Small intestine (tissue), 7 donors: Measurements from ENCODE around the gene GPR137C. TPM values are rescaled to one million over a fixed set of nuclear protein-coding genes. Genes with fewer than 3 reads are reported as not detected.

ENCODE experiments used
- DNase-seq, 2 donors: peaks; one replicate each; pipeline versions ENCODE4 v3.0.0 to v3.0.0-alpha.2; 2013
- FAIRE-seq: peaks from 2 replicates; lab custom pipeline; 2012; peaks lifted over from hg19 to GRCh38; lab: Jason Lieb, UNC
- H3K27ac ChIP-seq, 3 donors: one replicate each; pipeline ENCODE4 v1.5.1; 2013; ENCODE audit warnings: low read length in 2 of 3, mild to moderate bottlenecking in 2 of 3, control low read depth in 1 of 3, inconsistent platforms in 1 of 3, low read depth in 1 of 3, moderate library complexity in 1 of 3
- H3K27me3 ChIP-seq, 3 donors: one replicate each; pipeline ENCODE4 v1.6.1; 2013; ENCODE audit warnings: low read length in 3 of 3, inconsistent platforms in 1 of 3; ENCODE audit not compliant: control insufficient read depth in 3 of 3, insufficient read depth in 3 of 3
- H3K36me3 ChIP-seq, 3 donors: one replicate each; pipeline ENCODE4 v1.6.1; 2013; ENCODE audit warnings: low read length in 3 of 3, inconsistent platforms in 1 of 3, low read depth in 1 of 3, mild to moderate bottlenecking in 1 of 3, moderate library complexity in 1 of 3; ENCODE audit not compliant: control insufficient read depth in 3 of 3, insufficient read depth in 2 of 3
- H3K4me1 ChIP-seq, 3 donors: one replicate each; pipeline ENCODE4 v1.6.1; 2013; ENCODE audit warnings: low read length in 2 of 3, inconsistent platforms in 1 of 3, low read depth in 1 of 3, mild to moderate bottlenecking in 1 of 3, moderate library complexity in 1 of 3; ENCODE audit not compliant: control insufficient read depth in 3 of 3, insufficient read depth in 2 of 3
- H3K4me3 ChIP-seq, 3 donors: one replicate each; pipeline ENCODE4 v1.5.1; 2013; ENCODE audit warnings: low read length in 3 of 3, control low read depth in 1 of 3, inconsistent platforms in 1 of 3, low read depth in 1 of 3, mild to moderate bottlenecking in 1 of 3, moderate library complexity in 1 of 3
- H3K9me3 ChIP-seq, 2 donors: one replicate each; pipeline ENCODE4 v1.6.1; 2013; ENCODE audit warnings: low read depth in 1 of 2, low read length in 1 of 2; ENCODE audit not compliant: control insufficient read depth in 2 of 2, insufficient read depth in 1 of 2
- WGBS, 3 donors: extraction: QIAGEN DNeasy Blood & Tissue Kit; methylation state at CpG; one replicate each; pipeline ENCODE4 v1.1.7; 2013; 5-methylcytosine and 5-hydroxymethylcytosine counted together
- polyA plus RNA-seq, 4 donors: library from polyadenylated mRNA; stranded (reverse) in 3 of 4; unstranded in 1 of 4; fragments of 200-250 nt in 3 of 4; fragments of 120-200 nt in 1 of 4; gene quantifications; one replicate each; pipeline versions ENCODE4 v1.2.1 to v1.2.3, GENCODE V29; 2013
- donor health status: healthy with polysubstance abuse.
- donor health status: control.
- donor health status: control.
- donor health status: Bipolar disorder and iron deficiency.
- donor health status: healthy.

GPR137C gene
- polyA plus RNA-seq, 4 donors, result 0.72 to 2.0 TPM; not detected in 2

- Histone ChIP-seq H3K36me3 (peaks cover 0 to 7% (median 7%) of the 10 kb centered on the region in 3 donors), H3K4me1 (no peaks in the 10 kb centered on the region), H3K27me3 (no peaks in the 10 kb centered on the region), H3K9me3 (no peaks in the 10 kb centered on the region), H3K27ac (no peak overlapping the region), H3K4me3 (no peak overlapping the region)
- no peak for DNase-seq
- FAIRE-seq, result no peak
- 90 to 97% (median 91%) methylated on average over 3 of the region's 3 CpGs for WGBS, 3 donors
Measured at GRCh38 chr14:52536269-52536668, 16.4 kb upstream of the GPR137C start.

GRCh38 chr14:52538623-52539022 lies 14.0 kb upstream of the GPR137C start:
- H3K4me1 ChIP-seq, result no peaks in the 10 kb centered on the region
- no peak for FAIRE-seq
- DNase-seq, result no peak
- H3K9me3 ChIP-seq, result no peaks in the 10 kb centered on the region
- WGBS, 3 donors, result 70 to 85% (median 83%) methylated on average over 2 of the region's 2 CpGs
- no peaks in the 10 kb centered on the region for H3K27me3 ChIP-seq
- no peak overlapping the region for H3K4me3 ChIP-seq
- peaks cover 2 to 7% (median 7%) of the 10 kb centered on the region in 3 donors for H3K36me3 ChIP-seq
- H3K27ac ChIP-seq, result no peak overlapping the region

DNA sequence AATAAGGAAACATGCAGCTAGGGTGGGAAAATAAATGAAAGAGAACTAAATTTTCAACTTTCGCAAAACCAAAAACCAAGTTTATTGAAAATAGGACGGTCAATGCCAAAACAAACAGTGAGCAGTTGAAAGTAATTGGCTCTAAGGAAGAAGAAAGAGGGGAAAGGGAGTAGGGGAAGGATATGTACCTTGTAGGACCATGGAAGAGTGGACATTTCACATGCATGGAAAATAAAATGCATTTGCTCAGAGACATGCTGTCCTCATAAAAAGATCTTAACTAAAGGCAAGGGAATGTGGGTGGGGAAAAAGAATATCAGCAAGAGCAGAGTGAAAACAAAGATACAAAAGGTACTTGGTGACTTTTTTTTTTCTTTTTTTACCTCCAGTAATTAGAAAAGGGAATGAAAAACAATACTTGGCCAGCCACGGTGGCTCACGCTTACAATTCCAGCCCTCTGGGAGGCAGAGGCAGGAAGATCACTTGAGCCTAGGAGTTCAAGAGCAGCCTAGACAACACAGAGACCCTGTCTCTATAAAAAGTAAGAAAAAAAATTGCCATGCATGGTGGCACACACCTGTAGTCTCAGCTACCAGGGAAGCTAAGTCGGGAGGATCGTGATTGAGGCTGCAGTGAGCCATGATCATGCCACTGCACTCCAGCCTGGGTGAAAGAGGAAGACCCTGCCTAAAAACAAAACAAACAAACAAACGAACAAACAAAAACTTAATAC lies 6.9 kb upstream of the GPR137C start:
- DNase-seq (no peak), FAIRE-seq (no peak)
- H3K4me3 ChIP-seq, result no peak overlapping the region
- H3K9me3 ChIP-seq, result no peaks in the 10 kb centered on the region
- peaks cover 0 to 2% (median 0%) of the 10 kb centered on the region in 3 donors for H3K36me3 ChIP-seq
- no peak overlapping the region for H3K27ac ChIP-seq
- H3K4me1 ChIP-seq, result peaks cover 0 to 1% (median 0%) of the 10 kb centered on the region in 3 donors
- no peaks in the 10 kb centered on the region for H3K27me3 ChIP-seq
- WGBS, 3 donors, result 88 to 90% (median 90%) methylated on average over 7 of the region's 7 CpGs

DNA sequence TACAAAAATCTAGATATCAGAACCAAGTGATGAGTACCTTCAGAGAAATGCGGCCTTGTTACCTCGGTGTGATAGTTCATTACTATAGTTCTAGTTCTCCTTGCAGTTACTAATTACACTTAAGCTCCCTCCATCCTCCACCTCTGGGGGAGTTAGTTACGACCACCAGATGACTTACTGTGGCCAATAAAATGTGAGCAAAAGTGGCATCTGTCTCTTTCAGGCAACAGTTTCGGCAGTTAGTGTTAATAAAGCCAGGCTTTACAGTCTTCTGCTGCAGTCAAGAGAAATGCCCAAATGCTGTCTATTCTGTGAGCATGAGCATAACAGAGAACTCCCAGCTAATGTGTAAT lies 6.3 kb upstream of the GPR137C start:
- H3K4me3 ChIP-seq, result no peak overlapping the region
- no peaks in the 10 kb centered on the region for H3K9me3 ChIP-seq
- H3K4me1 ChIP-seq, result peaks cover 0 to 7% (median 0%) of the 10 kb centered on the region in 3 donors
- H3K27ac ChIP-seq, result no peak overlapping the region
- WGBS, 3 donors, result 89 to 95% (median 93%) methylated on average over 4 of the region's 4 CpGs
- peaks cover 0 to 2% (median 0%) of the 10 kb centered on the region in 3 donors for H3K36me3 ChIP-seq
- no peaks in the 10 kb centered on the region for H3K27me3 ChIP-seq
- FAIRE-seq (no peak), DNase-seq (no peak)

- H3K9me3 ChIP-seq, result no peaks in the 10 kb centered on the region
- no peak for FAIRE-seq
- WGBS, 3 donors, result 74 to 93% (median 82%) methylated on average over 2 of the region's 2 CpGs
Measured at GRCh38 chr14:52547027-52547426, 5.6 kb upstream of the GPR137C start.

GRCh38 chr14:52547526-52547925 lies 5.1 kb upstream of the GPR137C start:
- no peaks in the 10 kb centered on the region for H3K9me3 ChIP-seq
- no peak overlapping the region for H3K27ac ChIP-seq
- peaks cover 0 to 2% (median 0%) of the 10 kb centered on the region in 3 donors for H3K36me3 ChIP-seq
- DNase-seq, result no peak
- 84 to 94% (median 90%) methylated on average over 3 of the region's 3 CpGs for WGBS, 3 donors
- H3K27me3 ChIP-seq, result no peaks in the 10 kb centered on the region
- FAIRE-seq, result no peak
- H3K4me3 ChIP-seq, result no peak overlapping the region
- peaks cover 0 to 7% (median 0%) of the 10 kb centered on the region in 3 donors for H3K4me1 ChIP-seq

More at GRCh38 chr14:52547027-52547426, 5.6 kb upstream of the GPR137C start:
- Histone ChIP-seq H3K27ac (no peak overlapping the region), H3K4me1 (peaks cover 0 to 7% (median 0%) of the 10 kb centered on the region in 3 donors), H3K4me3 (no peak overlapping the region), H3K36me3 (peaks cover 0 to 2% (median 0%) of the 10 kb centered on the region in 3 donors), H3K27me3 (no peaks in the 10 kb centered on the region)
- no peak for DNase-seq

DNA sequence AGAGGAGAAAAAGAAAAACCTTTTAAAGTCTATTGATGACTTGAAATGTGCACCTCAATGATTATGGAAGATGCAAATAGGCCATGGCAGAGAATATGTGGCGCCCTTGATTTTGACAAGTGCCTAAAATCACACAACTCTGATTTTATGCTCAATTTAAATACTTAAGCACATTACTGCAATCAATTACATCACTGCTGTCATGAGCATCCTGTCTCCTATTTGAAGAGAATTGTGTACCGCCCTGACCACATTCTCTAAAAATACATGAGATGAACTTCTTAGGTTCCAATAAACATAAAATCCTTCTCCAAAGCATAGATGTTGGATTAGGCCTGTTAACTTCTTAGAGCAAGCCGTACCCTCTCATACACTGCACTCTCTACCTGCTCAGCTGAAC lies 2.0 kb upstream of the GPR137C start:
- Histone ChIP-seq H3K27me3 (no peaks in the 10 kb centered on the region), H3K9me3 (no peaks in the 10 kb centered on the region), H3K4me1 (peaks cover 0 to 15% (median 0%) of the 10 kb centered on the region in 3 donors), H3K36me3 (no peaks in the 10 kb centered on the region), H3K27ac (no peak overlapping the region), H3K4me3 (no peak overlapping the region)
- DNase-seq, result no peak
- FAIRE-seq, result no peak
- 93% methylated on average over 3 of the region's 3 CpGs for WGBS, 3 donors

DNA sequence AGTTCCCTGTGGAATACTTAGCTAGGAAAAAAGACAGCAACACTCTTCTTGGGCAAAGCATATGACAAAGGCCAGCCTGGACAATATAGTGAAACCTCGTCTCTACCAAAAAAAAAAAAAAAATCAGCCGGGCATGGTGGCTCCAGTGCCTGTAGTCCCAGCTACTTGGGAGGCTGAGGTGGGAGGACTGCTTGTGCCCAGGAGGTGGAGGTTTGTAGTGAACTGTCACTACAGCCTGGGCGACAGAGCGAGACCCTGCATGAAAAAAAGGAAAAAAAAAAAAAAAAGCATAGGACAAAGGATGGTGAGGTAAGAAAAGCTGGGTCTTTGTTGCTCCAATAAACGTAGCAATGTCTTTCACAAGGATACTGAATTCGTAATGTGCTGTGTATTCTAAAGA lies 1.4 kb upstream of the GPR137C start:
- FAIRE-seq (no peak), DNase-seq (no peak)
- no peaks in the 10 kb centered on the region for H3K36me3 ChIP-seq
- H3K4me1 ChIP-seq, result peaks cover 0 to 15% (median 0%) of the 10 kb centered on the region in 3 donors
- 9 to 52% (median 33%) methylated on average over 6 of the region's 6 CpGs for WGBS, 3 donors
- peak overlapping the region in 1 of 3 donors; percentile 90 for H3K27ac ChIP-seq
- no peaks in the 10 kb centered on the region for H3K27me3 ChIP-seq
- H3K9me3 ChIP-seq, result no peaks in the 10 kb centered on the region
- peak overlapping the region in 1 of 3 donors; percentile 78 for H3K4me3 ChIP-seq
